Right atrium auricular region (tissue), 2 donors: Measurements from ENCODE around the gene HIGD2A. TPM values are rescaled to one million over a fixed set of nuclear protein-coding genes. Genes with fewer than 3 reads are reported as not detected.
A peak's percentile ranks its signal among the peaks of the same experiment; 100 is the strongest.

Source experiments
- DNase-seq: peaks from one replicate; pipeline ENCODE4 v3.0.0-alpha.2; 2019; ENCODE audit warnings: low spot score
- H3K27ac ChIP-seq, 2 donors: fragments of 200-600 bp; sonication (generic); 1 replicate in 1 of 2; 2 replicates in 1 of 2; pipeline ENCODE4 v1.5.1; 2016 to 2019
- H3K27me3 ChIP-seq, 2 donors: fragments of 200-600 bp; sonication (generic); one replicate each; pipeline versions ENCODE4 v1.5.1 to v1.6.0; 2017 to 2019
- H3K36me3 ChIP-seq: fragments of 200-600 bp; sonication (generic); one replicate; pipeline ENCODE4 v1.5.1; 2016
- H3K4me1 ChIP-seq, 2 donors: fragments of 200-600 bp; sonication (generic); one replicate each; pipeline versions ENCODE4 v1.5.1 to v1.6.0; 2017 to 2019
- H3K4me3 ChIP-seq, 2 donors: fragments of 200-600 bp; sonication (generic); 1 replicate in 1 of 2; 2 replicates in 1 of 2; pipeline ENCODE4 v1.5.1; 2017 to 2019; ENCODE audit warnings: mild to moderate bottlenecking in 1 of 2, moderate library complexity in 1 of 2
- H3K9me3 ChIP-seq, 2 donors: fragments of 200-600 bp; sonication (generic); one replicate each; pipeline ENCODE4 v1.5.1; 2019
- total RNA-seq, 2 donors: library from RNA; depleted of rRNA; stranded (reverse); fragments of >200 nt; gene quantifications; one replicate each; pipeline ENCODE4 v1.1.0, GENCODE V29; 2016
- TF ChIP-seq, protein P1 (sequence below), 2 donors: fragments of 200-600 bp; sonication (generic); IDR thresholded peaks; one replicate each; pipeline ENCODE4 v1.5.1; 2019; ENCODE audit warnings: antibody characterized with exemption in 2 of 2

The HIGD2A gene
- total RNA-seq, 2 donors from 2014 or later, result 231 to 249 TPM

GRCh38 chr5:176391999-176392398 is 3.4 kb downstream of the HIGD2A start:
- H3K36me3 ChIP-seq, result peaks cover 41% of the 10 kb centered on the region
- no peak overlapping the region for H3K27ac ChIP-seq
- no peaks in the 10 kb centered on the region for H3K27me3 ChIP-seq
- H3K9me3 ChIP-seq, result no peaks in the 10 kb centered on the region
- H3K4me3 ChIP-seq, result no peak overlapping the region
- peaks cover 0 to 51% of the 10 kb centered on the region in 2 donors for H3K4me1 ChIP-seq
- no peak for DNase-seq
- TF ChIP-seq, protein P1, sequence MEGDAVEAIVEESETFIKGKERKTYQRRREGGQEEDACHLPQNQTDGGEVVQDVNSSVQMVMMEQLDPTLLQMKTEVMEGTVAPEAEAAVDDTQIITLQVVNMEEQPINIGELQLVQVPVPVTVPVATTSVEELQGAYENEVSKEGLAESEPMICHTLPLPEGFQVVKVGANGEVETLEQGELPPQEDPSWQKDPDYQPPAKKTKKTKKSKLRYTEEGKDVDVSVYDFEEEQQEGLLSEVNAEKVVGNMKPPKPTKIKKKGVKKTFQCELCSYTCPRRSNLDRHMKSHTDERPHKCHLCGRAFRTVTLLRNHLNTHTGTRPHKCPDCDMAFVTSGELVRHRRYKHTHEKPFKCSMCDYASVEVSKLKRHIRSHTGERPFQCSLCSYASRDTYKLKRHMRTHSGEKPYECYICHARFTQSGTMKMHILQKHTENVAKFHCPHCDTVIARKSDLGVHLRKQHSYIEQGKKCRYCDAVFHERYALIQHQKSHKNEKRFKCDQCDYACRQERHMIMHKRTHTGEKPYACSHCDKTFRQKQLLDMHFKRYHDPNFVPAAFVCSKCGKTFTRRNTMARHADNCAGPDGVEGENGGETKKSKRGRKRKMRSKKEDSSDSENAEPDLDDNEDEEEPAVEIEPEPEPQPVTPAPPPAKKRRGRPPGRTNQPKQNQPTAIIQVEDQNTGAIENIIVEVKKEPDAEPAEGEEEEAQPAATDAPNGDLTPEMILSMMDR (IDR thresholded peaks at IDR 0.05), result no peak

GRCh38 chr5:176392526-176392925 is 4.0 kb downstream of the HIGD2A start:
- no peak for DNase-seq
- Histone ChIP-seq H3K27ac (peak overlapping the region; percentile 8 to 26), H3K9me3 (no peaks in the 10 kb centered on the region), H3K36me3 (peaks cover 43% of the 10 kb centered on the region), H3K4me1 (peaks cover 0 to 47% of the 10 kb centered on the region in 2 donors), H3K27me3 (no peaks in the 10 kb centered on the region), H3K4me3 (no peak overlapping the region)
- TF ChIP-seq, protein P1 (IDR thresholded peaks at IDR 0.05), result no peak

DNA sequence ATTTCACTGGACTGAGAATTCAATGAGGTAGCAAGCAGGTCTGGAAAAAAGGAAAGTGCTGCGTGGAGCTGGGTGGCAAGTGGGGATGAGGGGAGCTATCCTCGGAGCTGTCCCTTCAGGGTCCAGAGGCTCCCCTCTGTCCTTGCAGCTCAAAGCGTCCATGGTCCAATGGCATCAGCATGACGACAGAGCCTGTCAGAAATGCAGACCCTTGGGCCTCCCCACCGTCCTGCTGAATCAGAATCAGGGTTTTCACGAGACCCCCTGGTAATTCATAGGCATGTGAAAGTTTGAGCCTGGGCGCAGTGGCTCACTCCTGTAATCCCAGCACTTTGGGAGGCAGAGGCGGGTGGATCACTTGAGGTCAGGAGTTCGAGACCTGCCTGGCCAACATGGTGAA is 5.5 kb downstream of the HIGD2A start:
- TF ChIP-seq, protein P1 (IDR thresholded peaks at IDR 0.05), result no peak
- H3K4me3 ChIP-seq, result no peak overlapping the region
- H3K9me3 ChIP-seq, result no peaks in the 10 kb centered on the region
- peak overlapping the region; percentile 79 to 80 for H3K27ac ChIP-seq
- peaks cover 0 to 39% of the 10 kb centered on the region in 2 donors for H3K4me1 ChIP-seq
- no peak for DNase-seq
- no peaks in the 10 kb centered on the region for H3K27me3 ChIP-seq
- H3K36me3 ChIP-seq, result peaks cover 43% of the 10 kb centered on the region

- H3K9me3 ChIP-seq, result no peaks in the 10 kb centered on the region
- peaks cover 43% of the 10 kb centered on the region for H3K36me3 ChIP-seq
- TF ChIP-seq, protein P1 (IDR thresholded peaks at IDR 0.05), result no peak
- DNase-seq, result no peak
- H3K4me1 ChIP-seq, result peaks cover 0 to 31% of the 10 kb centered on the region in 2 donors
- H3K27me3 ChIP-seq, result no peaks in the 10 kb centered on the region
- H3K27ac ChIP-seq, result peak overlapping the region; percentile 79 to 80
- no peak overlapping the region for H3K4me3 ChIP-seq
Observed at GRCh38 chr5:176394881-176395675, 6.5 kb downstream of the HIGD2A start.

DNA sequence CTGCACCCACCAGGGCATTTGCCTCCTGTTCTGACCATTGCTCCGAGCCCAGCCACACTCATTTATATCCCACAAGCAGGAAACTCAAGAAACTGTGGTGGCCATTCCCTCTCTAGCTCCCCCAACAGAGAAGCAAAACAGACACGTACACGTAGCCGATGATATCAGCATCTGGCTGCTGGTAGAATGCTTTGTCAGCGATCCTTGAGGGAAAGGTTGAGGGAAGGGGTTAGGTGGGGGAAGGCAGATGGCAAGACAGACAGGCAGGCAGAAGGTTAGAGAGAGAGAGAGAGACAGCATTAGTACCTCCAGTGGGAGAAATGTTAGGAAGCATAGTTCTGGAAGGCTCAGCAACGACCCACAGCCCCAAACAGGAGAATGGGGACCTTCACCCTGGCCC is 7.8 kb downstream of the HIGD2A start:
- peak overlapping the region; percentile 79 to 80 for H3K27ac ChIP-seq
- TF ChIP-seq, protein P1 (IDR thresholded peaks at IDR 0.05), result no peak
- H3K36me3 ChIP-seq, result peaks cover 42% of the 10 kb centered on the region
- no peaks in the 10 kb centered on the region for H3K27me3 ChIP-seq
- no peak for DNase-seq
- no peaks in the 10 kb centered on the region for H3K9me3 ChIP-seq
- peaks cover 0 to 41% of the 10 kb centered on the region in 2 donors for H3K4me1 ChIP-seq
- H3K4me3 ChIP-seq, result no peak overlapping the region
